PC-9 (cell line): ENCODE measurements around the gene SLX9. TPM values are rescaled to one million over a fixed set of nuclear protein-coding genes. Genes with fewer than 3 reads are reported as not detected.
A peak's percentile ranks its signal among the peaks of the same experiment; 100 is the strongest.
"Not testable (repeated sequence)": the region's sequence is repeated elsewhere in the genome, so short reads cannot be mapped to it uniquely, and the experiment has no call there.

Experiments used
- BruUV-seq: library from RNA; stranded (reverse); fragments of 400-500 nt; replicated peaks from 2 replicates; lab custom pipeline; 2021; lab: Mats Ljungman, UMichigan
- CTCF ChIA-PET: fragments of 300-600 bp; sonication (Branson Sonifier 250); formaldehyde crosslinking; loops from one replicate; lab custom pipeline; 2022; ENCODE audit warnings: antibody characterized with exemption; lab: Charles Lee
- POLR2A ChIA-PET: fragments of 300-600 bp; sonication (Branson Sonifier 250); formaldehyde crosslinking; loops from one replicate; lab custom pipeline; 2022; ENCODE audit warnings: antibody characterized with exemption; ENCODE audit not compliant: unreplicated experiment; lab: Charles Lee
- DNase-seq, 2 experiments: peaks; one replicate each; pipeline versions ENCODE4 v3.0.0 to v3.0.0-alpha.2; 2015 to 2022; ENCODE audit warnings: mixed read lengths in 1 of 2
- H2AFZ ChIP-seq: fragments of 200-600 bp; sonication (generic); 2 replicates; pipeline ENCODE4 v1.8.1; 2017; ENCODE audit warnings: antibody characterized with exemption
- H3F3A ChIP-seq: fragments of 200-600 bp; sonication (generic); 2 replicates; pipeline ENCODE4 v1.8.1; 2017; ENCODE audit warnings: antibody characterized with exemption, mild to moderate bottlenecking, low read depth; ENCODE audit not compliant: insufficient read depth
- H3K27ac ChIP-seq: fragments of 200-600 bp; sonication (generic); 2 replicates; pipeline ENCODE4 v1.6.1; 2016; ENCODE audit warnings: mixed run types
- H3K27me3 ChIP-seq: fragments of 200-600 bp; sonication (generic); 2 replicates; pipeline ENCODE4 v1.6.1; 2016; ENCODE audit warnings: low read depth, mixed run types; ENCODE audit not compliant: insufficient read depth
- H3K36me3 ChIP-seq: fragments of 200-600 bp; sonication (generic); 2 replicates; pipeline ENCODE4 v1.6.1; 2016; ENCODE audit warnings: low read depth, mixed run types
- H3K4me1 ChIP-seq: fragments of 200-600 bp; sonication (generic); replicated peaks from 2 replicates; pipeline ENCODE4 v1.6.1; 2016; ENCODE audit warnings: mixed run types; ENCODE audit not compliant: insufficient read depth
- H3K4me2 ChIP-seq: fragments of 200-600 bp; sonication (generic); 2 replicates; pipeline ENCODE4 v1.6.1; 2017; ENCODE audit warnings: mixed run types
- H3K4me3 ChIP-seq: fragments of 200-600 bp; sonication (generic); 2 replicates; pipeline ENCODE4 v1.6.1; 2016; ENCODE audit warnings: mixed run types
- H3K79me2 ChIP-seq: fragments of 200-600 bp; sonication (generic); 2 replicates; pipeline ENCODE4 v1.6.1; 2017; ENCODE audit warnings: low read depth, mixed run types
- H3K9me2 ChIP-seq: fragments of 200-600 bp; sonication (generic); 2 replicates; pipeline ENCODE4 v1.8.1; 2017; ENCODE audit warnings: mild to moderate bottlenecking; ENCODE audit not compliant: insufficient read depth
- H3K9me3 ChIP-seq: fragments of 200-600 bp; sonication (generic); 2 replicates; pipeline ENCODE4 v1.8.1; 2016; ENCODE audit warnings: low read depth; ENCODE audit not compliant: insufficient read depth
- H4K20me1 ChIP-seq: fragments of 200-600 bp; sonication (generic); 2 replicates; pipeline ENCODE4 v1.8.1; 2017; ENCODE audit not compliant: insufficient read depth
- CTCF ChIP-seq: fragments of 200-600 bp; sonication (generic); conservative IDR thresholded peaks from 2 replicates; pipeline ENCODE4 v1.6.1; 2017; ENCODE audit warnings: mixed run types, antibody characterized with exemption, mild to moderate bottlenecking, moderate library complexity
- EZH2 ChIP-seq: fragments of 200-600 bp; sonication (generic); IDR thresholded peaks from 2 replicates; pipeline ENCODE4 v1.8.0; 2017; ENCODE audit warnings: antibody characterized with exemption, low read depth
- intact Hi-C: fragments of 100-400 bp; cut with micrococcal nuclease; formaldehyde crosslinking; loops from one replicate; pipeline ENCODE4 v1.10.0; 2022; ENCODE audit not compliant: unreplicated experiment
- total RNA-seq: library from RNA; stranded (reverse); gene quantifications from 2 replicates; pipeline ENCODE4 v1.2.3, GENCODE V29; 2021

Gene SLX9
- total RNA-seq, 1 experiment from 2014 or later, result 22.8 TPM

- POLR2A ChIA-PET, result no interaction called here
- H4K20me1 ChIP-seq, result no peaks in the 10 kb centered on the region
- no peak for DNase-seq
- no TSS peak for BruUV-seq
- CTCF ChIA-PET, result no interaction called here
- H2AFZ ChIP-seq, result no peak overlapping the region
- H3K4me1 ChIP-seq, result no peaks in the 10 kb centered on the region
- no peaks in the 10 kb centered on the region for H3K36me3 ChIP-seq
- no peaks in the 10 kb centered on the region for H3K9me2 ChIP-seq
- no peaks in the 10 kb centered on the region for H3F3A ChIP-seq
- no peak overlapping the region for H3K4me2 ChIP-seq
- no peaks in the 10 kb centered on the region for H3K9me3 ChIP-seq
- H3K27me3 ChIP-seq, result no peaks in the 10 kb centered on the region
- TF ChIP-seq CTCF (no peak), EZH2 (no peak)
- H3K79me2 ChIP-seq, result no peaks in the 10 kb centered on the region
- H3K4me3 ChIP-seq, result no peak overlapping the region
- intact Hi-C loops, result no loop called here
- no peak overlapping the region for H3K27ac ChIP-seq
Observed at GRCh38 chr21:44975720-44976555, 36.1 kb downstream of the SLX9 start.

GRCh38 chr21:44976556-44977393, 36.9 kb downstream of the SLX9 start:
- POLR2A ChIA-PET, H3K9me2 ChIP-seq, H3K36me3 ChIP-seq, H3K27me3 ChIP-seq, H3K9me3 ChIP-seq, CTCF ChIA-PET, H4K20me1 ChIP-seq, H3K4me3 ChIP-seq, intact Hi-C loops, H3K27ac ChIP-seq, H3F3A ChIP-seq, H2AFZ ChIP-seq, H3K4me1 ChIP-seq, BruUV-seq, H3K4me2 ChIP-seq, H3K79me2 ChIP-seq, DNase-seq: not testable (repeated sequence)
- TF ChIP-seq CTCF, result 0 out of 2 replicates have a peak, but pooled peaks have one; percentile 24

GRCh38 chr21:44977616-44978340, 37.9 kb downstream of the SLX9 start:
- no peaks in the 10 kb centered on the region for H3K4me1 ChIP-seq
- H3K79me2 ChIP-seq, result no peaks in the 10 kb centered on the region
- no peak for TF ChIP-seq EZH2
- no peak for TF ChIP-seq CTCF
- H3K9me3 ChIP-seq, result no peaks in the 10 kb centered on the region
- no peak overlapping the region for H3K4me3 ChIP-seq
- intact Hi-C loops, result no loop called here
- H3K27me3 ChIP-seq, result no peaks in the 10 kb centered on the region
- H2AFZ ChIP-seq, result no peak overlapping the region
- H3K27ac ChIP-seq, result no peak overlapping the region
- no peaks in the 10 kb centered on the region for H3K36me3 ChIP-seq
- no peaks in the 10 kb centered on the region for H3F3A ChIP-seq
- no peaks in the 10 kb centered on the region for H3K9me2 ChIP-seq
- POLR2A ChIA-PET, result no interaction called here
- no peaks in the 10 kb centered on the region for H4K20me1 ChIP-seq
- BruUV-seq, result no TSS peak
- CTCF ChIA-PET, result no interaction called here
- DNase-seq, result no peak
- no peak overlapping the region for H3K4me2 ChIP-seq
